HEK293T (cell line): ENCODE measurements around the gene UBA1.
A peak's percentile ranks its signal among the peaks of the same experiment; 100 is the strongest.

Source experiments
- CTCF ChIA-PET: fragments of 350-600 bp; formaldehyde crosslinking; extraction: SDS; loops from one replicate; lab custom pipeline; 2021; ENCODE audit warnings: antibody characterized with exemption, inconsistent platforms; lab: Yijun Ruan, JAX
- POLR2A ChIA-PET: fragments of 350-600 bp; formaldehyde crosslinking; extraction: SDS; loops from one replicate; lab custom pipeline; 2020; ENCODE audit warnings: antibody characterized with exemption, inconsistent platforms; lab: Yijun Ruan, JAX
- DNase-seq: peaks from one replicate; pipeline ENCODE4 v3.0.0; 2012; ENCODE audit warnings: mixed read lengths; ENCODE audit errors: extremely low spot score
- ARNT ChIP-seq: fragments of 450-650 bp; IDR thresholded peaks from 2 replicates; pipeline ENCODE4 v1.6.1; 2017; ENCODE audit warnings: mild to moderate bottlenecking
- BHLHE40 ChIP-seq: fragments of 450-650 bp; IDR thresholded peaks from 2 replicates; pipeline ENCODE4 v1.6.1; 2016; ENCODE audit warnings: mild to moderate bottlenecking, moderate library complexity, borderline replicate concordance
- CTBP1 ChIP-seq: fragments of 450-650 bp; IDR thresholded peaks from 2 replicates; pipeline ENCODE4 v1.6.1; 2016; ENCODE audit warnings: borderline replicate concordance
- ELF4 ChIP-seq: fragments of 450-650 bp; IDR thresholded peaks from 2 replicates; pipeline ENCODE4 v1.6.1; 2017; ENCODE audit warnings: antibody characterized with exemption
- FOXA1 ChIP-seq: fragments of 450-650 bp; IDR thresholded peaks from 2 replicates; pipeline ENCODE4 v1.6.1; 2016; ENCODE audit warnings: mild to moderate bottlenecking
- FOXK2 ChIP-seq: fragments of 450-650 bp; IDR thresholded peaks from 2 replicates; pipeline ENCODE4 v1.6.1; 2016; ENCODE audit warnings: mild to moderate bottlenecking
- FOXM1 ChIP-seq: fragments of 450-650 bp; IDR thresholded peaks from 2 replicates; pipeline ENCODE4 v1.6.1; 2017; ENCODE audit warnings: mild to moderate bottlenecking, borderline replicate concordance
- HDGF ChIP-seq: fragments of 450-650 bp; IDR thresholded peaks from 2 replicates; pipeline ENCODE4 v1.6.1; 2017; ENCODE audit warnings: antibody characterized with exemption, borderline replicate concordance
- L3MBTL2 ChIP-seq: fragments of 450-650 bp; conservative IDR thresholded peaks from 2 replicates; pipeline ENCODE4 v1.6.1; 2016; ENCODE audit warnings: mild to moderate bottlenecking
- LEF1 ChIP-seq: fragments of 450-650 bp; IDR thresholded peaks from 2 replicates; pipeline ENCODE4 v1.6.1; 2017; ENCODE audit warnings: mild to moderate bottlenecking, borderline replicate concordance
- NFRKB ChIP-seq: fragments of 450-650 bp; IDR thresholded peaks from 2 replicates; pipeline ENCODE4 v1.6.1; 2016; ENCODE audit warnings: mild to moderate bottlenecking, moderate library complexity
- SP1 ChIP-seq: fragments of 450-650 bp; IDR thresholded peaks from 2 replicates; pipeline ENCODE4 v1.6.1; 2017
- SUZ12 ChIP-seq: fragments of 450-650 bp; IDR thresholded peaks from 2 replicates; pipeline ENCODE4 v1.6.1; 2016; ENCODE audit warnings: mild to moderate bottlenecking
- TARDBP ChIP-seq: fragments of 450-650 bp; IDR thresholded peaks from 2 replicates; pipeline ENCODE4 v1.6.1; 2016
- ZNF384 ChIP-seq: fragments of 450-650 bp; IDR thresholded peaks from 2 replicates; pipeline ENCODE4 v1.6.1; 2016
- TF ChIP-seq, protein P1 (sequence below): fragments of 450-650 bp; IDR thresholded peaks from 2 replicates; pipeline ENCODE4 v1.6.1; 2016

Gene UBA1

DNA sequence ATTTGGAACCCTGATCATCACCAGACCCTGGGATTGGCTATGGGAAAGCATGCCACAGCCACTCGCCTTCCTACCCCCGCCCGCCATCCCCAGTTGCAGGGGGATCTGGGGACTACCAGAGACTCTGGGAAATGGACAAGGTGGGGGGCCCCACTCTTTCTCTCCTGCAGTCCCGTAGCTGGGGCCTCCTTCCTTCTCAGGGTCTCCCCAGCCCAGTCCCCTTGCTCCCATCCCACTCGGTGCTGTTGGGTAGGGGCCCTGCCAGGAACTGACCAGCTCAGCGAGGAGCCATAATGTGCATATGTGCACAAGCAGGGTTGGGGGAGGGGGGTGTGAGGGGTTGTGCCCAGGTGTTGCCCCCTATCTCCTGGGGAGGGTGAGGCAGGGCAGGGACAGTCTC is 35.8 kb downstream of the UBA1 start:
- POLR2A ChIA-PET, result interaction anchor here (0.9 kb wide), 1 partner anchor 11 kb away, joined by 3 read pairs; the partner anchor contains the start of gene CDK16
- DNase-seq, result no peak
- CTCF ChIA-PET, result no interaction called here
- no peak for TF ChIP-seq ELF4
- no peak for TF ChIP-seq ARNT
- TF ChIP-seq CTBP1, result no peak
- TF ChIP-seq FOXM1, result no peak
- no peak for TF ChIP-seq SP1
- TF ChIP-seq HDGF, result no peak
- no peak for TF ChIP-seq LEF1
- TF ChIP-seq TARDBP, result no peak
- no peak for TF ChIP-seq L3MBTL2
- TF ChIP-seq NFRKB, result no peak
- TF ChIP-seq SUZ12, result no peak
- TF ChIP-seq, protein P1, sequence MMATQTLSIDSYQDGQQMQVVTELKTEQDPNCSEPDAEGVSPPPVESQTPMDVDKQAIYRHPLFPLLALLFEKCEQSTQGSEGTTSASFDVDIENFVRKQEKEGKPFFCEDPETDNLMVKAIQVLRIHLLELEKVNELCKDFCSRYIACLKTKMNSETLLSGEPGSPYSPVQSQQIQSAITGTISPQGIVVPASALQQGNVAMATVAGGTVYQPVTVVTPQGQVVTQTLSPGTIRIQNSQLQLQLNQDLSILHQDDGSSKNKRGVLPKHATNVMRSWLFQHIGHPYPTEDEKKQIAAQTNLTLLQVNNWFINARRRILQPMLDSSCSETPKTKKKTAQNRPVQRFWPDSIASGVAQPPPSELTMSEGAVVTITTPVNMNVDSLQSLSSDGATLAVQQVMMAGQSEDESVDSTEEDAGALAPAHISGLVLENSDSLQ, result no peak
- no peak for TF ChIP-seq ZNF384
- no peak for TF ChIP-seq BHLHE40
- TF ChIP-seq FOXK2, result no peak
- TF ChIP-seq FOXA1, result no peak

DNA sequence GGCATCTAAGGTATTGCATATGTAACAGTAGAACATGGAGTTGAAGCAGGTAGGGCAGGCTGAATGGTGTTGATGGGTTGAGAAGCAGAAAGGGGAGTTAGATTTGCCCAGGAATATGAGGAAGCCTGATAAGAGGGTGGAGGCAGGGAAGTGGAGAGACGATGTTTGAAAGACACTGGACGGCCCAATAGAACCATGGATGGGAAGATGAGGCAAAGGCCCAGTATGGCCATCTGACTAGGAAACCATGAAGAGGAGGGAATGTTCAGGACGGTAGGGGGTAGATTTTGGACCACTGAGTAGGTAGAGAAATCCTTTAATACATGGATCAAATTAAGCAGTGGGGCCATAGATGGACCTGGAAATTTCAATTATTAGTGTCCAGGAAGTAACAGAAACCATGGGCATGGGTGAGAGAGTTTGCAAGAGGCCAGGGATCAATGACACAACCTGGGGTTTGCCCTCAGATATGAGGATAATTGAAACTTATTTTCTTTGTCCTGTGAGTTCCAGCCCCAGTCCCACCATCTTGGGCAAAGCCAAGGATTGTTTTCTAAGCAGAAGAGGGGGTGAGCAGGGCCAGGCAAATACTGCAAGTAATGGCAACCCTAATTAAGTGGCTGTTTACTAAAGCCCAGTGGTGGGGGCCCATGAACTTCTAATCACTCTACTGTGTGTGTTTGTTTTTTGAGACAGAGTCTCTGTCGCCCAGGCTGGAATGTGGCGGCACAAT is 36.7 kb downstream of the UBA1 start:
- TF ChIP-seq LEF1, result no peak
- no peak for TF ChIP-seq TARDBP
- no peak; the same call in 1 of the 2 replicates for TF ChIP-seq BHLHE40
- no peak for TF ChIP-seq FOXK2
- no peak for DNase-seq
- CTCF ChIA-PET, result no interaction called here
- POLR2A ChIA-PET, result interaction anchor here (1.0 kb wide), 1 partner anchor 132 kb away, joined by 3 read pairs; no protein-coding TSS in a partner anchor

- POLR2A ChIA-PET, result interaction anchor here (1.0 kb wide), 1 partner anchor 131 kb away, joined by 3 read pairs; no protein-coding TSS in a partner anchor
Measured at GRCh38 chrX:47231167-47231566, 37.5 kb downstream of the UBA1 start.

DNA sequence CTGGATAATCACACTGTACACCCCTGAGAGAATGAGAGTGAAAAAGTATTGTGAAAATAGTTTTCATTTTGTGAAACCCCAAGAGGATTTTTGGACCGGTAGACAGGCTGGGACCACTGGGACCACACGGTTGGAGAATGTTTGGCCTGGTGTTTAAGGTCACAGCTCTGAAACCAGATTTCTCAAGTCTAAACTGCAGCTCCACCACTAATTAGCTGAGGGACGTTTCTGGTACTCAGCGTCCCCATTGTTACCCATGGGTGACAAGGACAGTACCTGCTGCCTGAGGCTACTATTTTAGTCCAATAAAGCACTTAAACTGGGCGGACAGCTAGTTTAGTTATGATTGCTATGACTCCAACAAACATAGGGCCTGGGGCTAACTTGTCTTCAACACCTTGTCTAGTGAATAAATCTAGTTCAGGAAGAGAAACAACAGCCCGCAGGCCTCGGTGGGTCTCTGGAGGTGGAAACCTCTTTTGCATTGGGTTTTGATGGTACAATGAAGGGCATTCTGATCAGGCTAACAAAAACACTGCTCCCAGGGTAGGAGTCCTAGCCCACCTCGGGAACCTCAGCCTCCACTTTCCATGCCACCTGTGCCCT is 38.7 kb downstream of the UBA1 start:
- TF ChIP-seq ZNF384 (no peak), BHLHE40 (no peak), NFRKB (no peak), L3MBTL2 (no peak), FOXM1 (no peak), SP1 (no peak), FOXK2 (no peak), SUZ12 (no peak), HDGF (no peak), CTBP1 (no peak)
- ChIA-PET CTCF (no interaction called here), POLR2A (interaction anchor here (0.7 to 2.7 kb wide), 8 partner anchors 12 to 152 kb away, joined by 3 to 21 read pairs (median 8); no protein-coding TSS in a partner anchor)
- DNase-seq, result no peak

More at GRCh38 chrX:47231167-47231566, 37.5 kb downstream of the UBA1 start:
- CTCF ChIA-PET, result no interaction called here
- TF ChIP-seq BHLHE40 (no peak), ELF4 (no peak), FOXA1 (no peak), LEF1 (no peak), CTBP1 (no peak), ZNF384 (no peak), HDGF (no peak)
- TF ChIP-seq, protein P1, result no peak
- no peak for DNase-seq

- DNase-seq, result peak; percentile 46
- TF ChIP-seq LEF1 (no peak), ARNT (no peak), BHLHE40 (no peak), ZNF384 (no peak), NFRKB (peak; percentile 21; the same call in 1 of the 2 replicates), HDGF (no peak), ELF4 (peak; percentile 83), TARDBP (no peak), SUZ12 (no peak), L3MBTL2 (peak; percentile 94), CTBP1 (no peak), FOXK2 (no peak), FOXM1 (no peak), FOXA1 (no peak), SP1 (no peak)
- TF ChIP-seq, protein P1, result no peak
- ChIA-PET CTCF (interaction anchor here (0.6 kb wide), 2 partner anchors 82 to 91 kb away, joined by 3 read pairs; no protein-coding TSS in a partner anchor), POLR2A (interaction anchor here (0.5 to 2.7 kb wide), 17 partner anchors 12 to 339 kb away, joined by 3 to 21 read pairs (median 4); no protein-coding TSS in a partner anchor)
Measured at GRCh38 chrX:47232803-47233332, 39.2 kb downstream of the UBA1 start, which contains the start of gene USP11. USP11 (plus strand) TSS chrX:47233009; CDS start chrX:47233044, 35 bp downstream.
